GM21423 (cell line): ENCODE results near the gene SMARCD1.

Source experiments
- ATAC-seq: cut with Tn5 transposase; IDR thresholded peaks from one replicate; pipeline ENCODE4 v1.9.1; 2021; ENCODE audit warnings: mild to moderate bottlenecking, moderate library complexity; ENCODE audit not compliant: unreplicated experiment

SMARCD1 gene

GRCh38 chr12:50084775-50085614 lies at the start of gene SMARCD1:
Gene SMARCD1 (plus strand): TSS chr12:50085342. CDS start chr12:50085370, 28 bp downstream.
- peak; percentile 81 for ATAC-seq

GRCh38 chr12:50038336-50038735 lies 46.8 kb upstream of the SMARCD1 start:
- ATAC-seq, result no peak

GRCh38 chr12:50039151-50039835 lies 45.8 kb upstream of the SMARCD1 start:
- no peak for ATAC-seq

- ATAC-seq, result no peak
These were observed 44.5 kb upstream of the SMARCD1 start for GRCh38 chr12:50040657-50041056.

GRCh38 chr12:50041062-50041860 lies 43.9 kb upstream of the SMARCD1 start:
- no peak for ATAC-seq

GRCh38 chr12:50041962-50042361 lies 43.2 kb upstream of the SMARCD1 start:
- ATAC-seq, result no peak

- ATAC-seq, result no peak
These were observed 42.4 kb upstream of the SMARCD1 start for GRCh38 chr12:50042693-50043092.

- no peak for ATAC-seq
These were observed 41.8 kb upstream of the SMARCD1 start for GRCh38 chr12:50043308-50043707.

GRCh38 chr12:50043854-50044253 lies 41.3 kb upstream of the SMARCD1 start:
- no peak for ATAC-seq

GRCh38 chr12:50047693-50048250 lies 37.4 kb upstream of the SMARCD1 start:
- ATAC-seq, result no peak

GRCh38 chr12:50049254-50050118 lies 35.7 kb upstream of the SMARCD1 start:
- ATAC-seq, result no peak

GRCh38 chr12:50050119-50050385 lies 35.1 kb upstream of the SMARCD1 start:
- no peak for ATAC-seq

GRCh38 chr12:50050410-50051098 lies 34.6 kb upstream of the SMARCD1 start:
- ATAC-seq, result no peak

- no peak for ATAC-seq
These were observed 33.9 kb upstream of the SMARCD1 start for GRCh38 chr12:50051101-50051806.

- no peak for ATAC-seq
These were observed 32.6 kb upstream of the SMARCD1 start for GRCh38 chr12:50052544-50052943.

GRCh38 chr12:50052964-50053363 lies 32.2 kb upstream of the SMARCD1 start:
- no peak for ATAC-seq

GRCh38 chr12:50053583-50053982 lies 31.6 kb upstream of the SMARCD1 start:
- no peak for ATAC-seq

GRCh38 chr12:50055831-50056638 lies 29.1 kb upstream of the SMARCD1 start:
- ATAC-seq, result no peak
